DND-41 (cell line): ENCODE results near the gene CD22.

Experiments
- ATAC-seq: fragments of 200-7000 bp; cut with Tn5 transposase; 3 replicates; pipeline ENCODE4 v1.9.1; 2021; ENCODE audit warnings: low read depth; ENCODE audit not compliant: insufficient read depth
- DNase-seq: peaks from one replicate; pipeline ENCODE4 v3.0.0-alpha.2; 2020
- H2AFZ ChIP-seq: 2 replicates; pipeline ENCODE4 v1.6.0; 2012; ENCODE audit warnings: low read depth, low read length
- H3K27ac ChIP-seq: 2 replicates; pipeline ENCODE4 v1.5.1; 2012; ENCODE audit warnings: low read length, inconsistent platforms
- H3K27me3 ChIP-seq: fragments of 200-600 bp; sonication (generic); 2 replicates; pipeline ENCODE4 v1.6.0; 2012; ENCODE audit warnings: low read length, mild to moderate bottlenecking, inconsistent platforms; ENCODE audit not compliant: insufficient read depth, poor library complexity
- H3K36me3 ChIP-seq: 2 replicates; pipeline ENCODE4 v1.5.1; 2012; ENCODE audit warnings: low read length, inconsistent platforms; ENCODE audit not compliant: insufficient read depth
- H3K4me1 ChIP-seq: 2 replicates; pipeline ENCODE4 v1.5.1; 2012; ENCODE audit warnings: mild to moderate bottlenecking, low read length; ENCODE audit not compliant: insufficient read depth
- H3K4me2 ChIP-seq: 2 replicates; pipeline ENCODE4 v1.6.0; 2012; ENCODE audit warnings: mild to moderate bottlenecking, moderate library complexity, low read length, inconsistent platforms; ENCODE audit not compliant: insufficient read depth
- H3K4me3 ChIP-seq, 2 experiments: fragments of 200-600 bp in 1 of 2; shearing (Covaris generic) in 1 of 2; 2 replicates each; pipeline ENCODE4 v1.5.1; 2012 to 2016; ENCODE audit warnings: inconsistent platforms in 2 of 2, low read length in 2 of 2, mild to moderate bottlenecking in 2 of 2, low read depth in 1 of 2, moderate library complexity in 1 of 2
- H3K79me2 ChIP-seq: 2 replicates; pipeline ENCODE4 v1.6.0; 2012; ENCODE audit warnings: low read length, inconsistent platforms; ENCODE audit not compliant: insufficient read depth
- H3K9ac ChIP-seq: 2 replicates; pipeline ENCODE4 v1.6.0; 2012; ENCODE audit warnings: low read depth, mild to moderate bottlenecking, inconsistent platforms, low read length, moderate library complexity
- H3K9me3 ChIP-seq: 2 replicates; pipeline ENCODE4 v1.5.1; 2012; ENCODE audit warnings: low read length, moderate library complexity, mild to moderate bottlenecking, inconsistent platforms; ENCODE audit not compliant: insufficient read depth, severe bottlenecking
- H4K20me1 ChIP-seq: 2 replicates; pipeline ENCODE4 v1.6.0; 2012; ENCODE audit warnings: low read length; ENCODE audit not compliant: insufficient read depth
- CTCF ChIP-seq: IDR thresholded peaks from 2 replicates; pipeline ENCODE4 v1.5.1; 2012; ENCODE audit warnings: borderline replicate concordance, low read length, moderate library complexity, mild to moderate bottlenecking; ENCODE audit not compliant: poor library complexity, severe bottlenecking; ENCODE audit errors: extremely low read depth
- EZH2 ChIP-seq: IDR thresholded peaks from 3 replicates; pipeline ENCODE4 v1.6.1; 2012; ENCODE audit warnings: borderline replicate concordance, low read depth, mild to moderate bottlenecking, moderate library complexity, low read length, inconsistent platforms; ENCODE audit not compliant: severe bottlenecking

The CD22 gene

GRCh38 chr19:35304036-35304435, 25.0 kb upstream of the CD22 start:
- H3K4me3 ChIP-seq: no peak overlapping the region
- no peaks in the 10 kb centered on the region for H4K20me1 ChIP-seq
- no peak overlapping the region for H2AFZ ChIP-seq
- ATAC-seq (no peak), DNase-seq (no peak)
- no peaks in the 10 kb centered on the region for H3K4me1 ChIP-seq
- no peaks in the 10 kb centered on the region for H3K9me3 ChIP-seq
- H3K27me3 ChIP-seq: no peaks in the 10 kb centered on the region
- H3K9ac ChIP-seq: no peak overlapping the region
- no peak for TF ChIP-seq EZH2
- no peak for TF ChIP-seq CTCF
- no peak overlapping the region for H3K27ac ChIP-seq
- no peaks in the 10 kb centered on the region for H3K79me2 ChIP-seq
- no peak overlapping the region for H3K4me2 ChIP-seq
- no peaks in the 10 kb centered on the region for H3K36me3 ChIP-seq

GRCh38 chr19:35305181-35305580, 23.8 kb upstream of the CD22 start:
- ATAC-seq: no peak
- Histone ChIP-seq H2AFZ (no peak overlapping the region), H3K79me2 (no peaks in the 10 kb centered on the region), H3K4me3 (no peak overlapping the region), H3K27ac (no peak overlapping the region), H3K9ac (no peak overlapping the region), H4K20me1 (no peaks in the 10 kb centered on the region), H3K27me3 (no peaks in the 10 kb centered on the region), H3K4me2 (no peak overlapping the region), H3K9me3 (no peaks in the 10 kb centered on the region), H3K36me3 (no peaks in the 10 kb centered on the region), H3K4me1 (no peaks in the 10 kb centered on the region)
- TF ChIP-seq EZH2: no peak
- no peak for TF ChIP-seq CTCF
- no peak for DNase-seq

GRCh38 chr19:35306473-35307246, 22.3 kb upstream of the CD22 start:
- ATAC-seq (peak; percentile 53; the same call in 2 of the 3 replicates), DNase-seq (peak; percentile 18)
- Histone ChIP-seq H3K4me2 (no peak overlapping the region), H3K27me3 (no peaks in the 10 kb centered on the region), H2AFZ (no peak overlapping the region), H3K79me2 (no peaks in the 10 kb centered on the region), H3K4me1 (no peaks in the 10 kb centered on the region), H3K36me3 (no peaks in the 10 kb centered on the region), H3K9me3 (no peaks in the 10 kb centered on the region), H4K20me1 (no peaks in the 10 kb centered on the region), H3K27ac (no peak overlapping the region), H3K9ac (no peak overlapping the region), H3K4me3 (no peak overlapping the region)
- peak; percentile 60 for TF ChIP-seq CTCF
- no peak for TF ChIP-seq EZH2

GRCh38 chr19:35307931-35308330, 21.1 kb upstream of the CD22 start:
- no peak for DNase-seq
- H3K79me2 ChIP-seq: no peaks in the 10 kb centered on the region
- no peak for ATAC-seq
- H3K4me2 ChIP-seq: no peak overlapping the region
- no peaks in the 10 kb centered on the region for H4K20me1 ChIP-seq
- no peaks in the 10 kb centered on the region for H3K9me3 ChIP-seq
- no peak overlapping the region for H2AFZ ChIP-seq
- no peak overlapping the region for H3K4me3 ChIP-seq
- H3K36me3 ChIP-seq: no peaks in the 10 kb centered on the region
- H3K27ac ChIP-seq: no peak overlapping the region
- H3K9ac ChIP-seq: no peak overlapping the region
- no peaks in the 10 kb centered on the region for H3K27me3 ChIP-seq
- no peaks in the 10 kb centered on the region for H3K4me1 ChIP-seq
- TF ChIP-seq EZH2 (no peak), CTCF (no peak)
